Measurements from ENCODE around the gene OR10D3. TPM values are rescaled to one million over a fixed set of nuclear protein-coding genes. Genes with fewer than 3 reads are reported as not detected.

OR10D3 gene
- total and polyA plus RNA-seq, 2 of the 8 experiments (the other 6 are each of a cell fraction or from before 2014, with no cell fraction given), result not detected

GRCh38 chr11:124159481-124159880, 23.7 kb upstream of the OR10D3 start:
- no peak overlapping the region for H4K8ac ChIP-seq (ENCODE audit: extremely low read depth, insufficient read depth, low read length)
- peaks cover 0 to 3% (median 0%) of the 10 kb centered on the region in 4 experiments; a peak in 1 of 7 replicates for H3K27me3 ChIP-seq (replicated peaks in 1 of 4; ENCODE audit: control insufficient read depth in 3 of 4, extremely low read depth in 1 of 4, insufficient read depth in 3 of 4, low read length in 3 of 4)
- no peaks in the 10 kb centered on the region for H4K20me1 ChIP-seq (replicated peaks in 1 of 2; ENCODE audit: control insufficient read depth in 1 of 2, insufficient read depth in 2 of 2, low read length in 2 of 2)
- no peak overlapping the region for H3K18ac ChIP-seq (ENCODE audit: extremely low read depth, low read length)
- no peaks in the 10 kb centered on the region for H3K79me1 ChIP-seq (ENCODE audit: low read depth, low read length)
- no peak overlapping the region for H3K9ac ChIP-seq (replicated peaks in 1 of 4; ENCODE audit: extremely low read depth in 1 of 4, low read depth in 3 of 4, low read length in 3 of 4)
- POLR2A ChIA-PET (ENCODE audit: partially characterized antibody), result no interaction called here
- peaks cover 0 to 3% (median 0%) of the 10 kb centered on the region in 4 experiments; a peak in 1 of 7 replicates for H3K4me1 ChIP-seq (replicated peaks in 1 of 4; ENCODE audit: control insufficient read depth in 3 of 4, insufficient read depth in 4 of 4, low read length in 3 of 4)
- DNase-seq (ENCODE audit: low read depth in 1 of 2, low spot score in 2 of 2) (no peak), FAIRE-seq (no peak)
- no peak overlapping the region for H3K4ac ChIP-seq (replicated peaks; ENCODE audit: insufficient read length, low read depth, low read length)
- H3K27ac ChIP-seq (ENCODE audit: low read depth, low read length), result no peak overlapping the region
- no peak overlapping the region for H3K4me2 ChIP-seq (ENCODE audit: insufficient read depth in 1 of 2, low read depth in 2 of 2, low read length in 2 of 2)
- H3K9me3 ChIP-seq (ENCODE audit: insufficient read depth in 2 of 2, low read depth in 1 of 2, low read length in 1 of 2), result no peaks in the 10 kb centered on the region
- TF ChIP-seq TAF7 (optimal IDR thresholded peaks at IDR 0.05; ENCODE audit: borderline replicate concordance, low read depth, low read length) (no peak), JUN (IDR thresholded peaks at IDR 0.05; ENCODE audit: low read depth, low read length) (no peak), CTBP2 (IDR thresholded peaks at IDR 0.05; ENCODE audit: borderline replicate concordance, insufficient read depth, insufficient read length, low read length) (no peak), SRF (IDR thresholded peaks at IDR 0.05; ENCODE audit: low read depth, low read length) (no peak), RFX5 (IDR thresholded peaks at IDR 0.05; ENCODE audit: borderline replicate concordance, low read depth, low read length) (no peak), SP2 (IDR thresholded peaks at IDR 0.05; ENCODE audit: low read length) (no peak), KDM4A (IDR thresholded peaks at IDR 0.05; ENCODE audit: low read depth, low read length, severe bottlenecking) (no peak), EZH2 (IDR thresholded peaks at IDR 0.05; ENCODE audit: low read depth, low read length, severe bottlenecking) (no peak), CHD1 (IDR thresholded peaks at IDR 0.05; ENCODE audit: low read depth, low read length) (no peak), FOSL1 (IDR thresholded peaks at IDR 0.05; ENCODE audit: insufficient read depth, low read depth, low read length) (no peak), GTF2F1 (IDR thresholded peaks at IDR 0.05; ENCODE audit: borderline replicate concordance, low read depth, low read length) (no peak)
- TF ChIP-seq, protein P1, sequence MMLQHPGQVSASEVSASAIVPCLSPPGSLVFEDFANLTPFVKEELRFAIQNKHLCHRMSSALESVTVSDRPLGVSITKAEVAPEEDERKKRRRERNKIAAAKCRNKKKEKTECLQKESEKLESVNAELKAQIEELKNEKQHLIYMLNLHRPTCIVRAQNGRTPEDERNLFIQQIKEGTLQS (IDR thresholded peaks at IDR 0.05; ENCODE audit: insufficient read depth, low read depth, low read length), result no peak
- CTCF ChIA-PET (ENCODE audit: partially characterized antibody), result interaction anchor here (0.9 kb wide), 1 partner anchor 118 kb away, joined by 3 read pairs; no protein-coding TSS in a partner anchor
- no peak overlapping the region for H3K56ac ChIP-seq (replicated peaks; ENCODE audit: insufficient read length, low read depth, low read length)
- no peaks in the 10 kb centered on the region for H3K79me2 ChIP-seq (ENCODE audit: control insufficient read depth in 1 of 2, insufficient read depth in 2 of 2, low read length in 2 of 2)
- H3K23ac ChIP-seq (ENCODE audit: insufficient read length), result no peak overlapping the region
- H2AK5ac ChIP-seq (ENCODE audit: low read depth, low read length), result no peak overlapping the region
- no peak overlapping the region for H2BK12ac ChIP-seq (ENCODE audit: low read depth, low read length)
- no peaks in the 10 kb centered on the region for H3K23me2 ChIP-seq (ENCODE audit: low read depth, low read length)
- no peak overlapping the region for H2BK120ac ChIP-seq (replicated peaks; ENCODE audit: low read depth, low read length)
- H2BK5ac ChIP-seq (ENCODE audit: low read depth, low read length), result no peak overlapping the region
- no peaks in the 10 kb centered on the region for H3K36me3 ChIP-seq (ENCODE audit: control insufficient read depth in 2 of 4, insufficient read depth in 4 of 4, low read length in 3 of 4)
- H3K14ac ChIP-seq (ENCODE audit: insufficient read length), result no peak overlapping the region
- no peak overlapping the region for H4K91ac ChIP-seq (replicated peaks; ENCODE audit: insufficient read length, low read length)
- H2AFZ ChIP-seq (ENCODE audit: low read length), result no peak overlapping the region
- no peak overlapping the region for H3K4me3 ChIP-seq (ENCODE audit: extremely low read depth in 1 of 4, insufficient read depth in 2 of 4, low read depth in 3 of 4, low read length in 4 of 4)
- no peak overlapping the region for H4K5ac ChIP-seq (ENCODE audit: insufficient read length, low read depth, low read length)
- no peak overlapping the region for H2BK15ac ChIP-seq (ENCODE audit: low read length)
- H2BK20ac ChIP-seq (ENCODE audit: low read length), result no peak overlapping the region
